ENCODE results near the gene VPS37C.

Gene VPS37C

GRCh38 chr11:61082931-61083531 is 78.2 kb downstream of the VPS37C start:
- no peak for TF ChIP-seq Cebpa-rat (IDR thresholded peaks at IDR 0.05)
- Histone ChIP-seq H3K4me2 (peak overlapping the region in 2 of 11 experiments; percentile 66 to 86; a peak in 3 of 22 replicates), H3K9me3 (replicated peaks in 1 of 11) (peaks cover 0 to 9% (median 0%) of the 10 kb centered on the region in 11 experiments; a peak in 2 of 22 replicates), H3K4me1 (peaks cover 0 to 26% (median 13%) of the 10 kb centered on the region in 10 experiments; a peak in 14 of 20 replicates), H3K27ac (no peak overlapping the region), H3K36me3 (no peaks in the 10 kb centered on the region), H3K27me3 (no peaks in the 10 kb centered on the region), H4K20me1 (no peaks in the 10 kb centered on the region), H3K9ac (no peak overlapping the region), H3K4me3 (no peak overlapping the region)

- no peak overlapping the region for H3K4me3 ChIP-seq
- no peaks in the 10 kb centered on the region for H4K20me1 ChIP-seq
- peaks cover 0 to 26% (median 12%) of the 10 kb centered on the region in 10 experiments; a peak in 11 of 20 replicates for H3K4me1 ChIP-seq
- H3K36me3 ChIP-seq = no peaks in the 10 kb centered on the region
- H3K4me2 ChIP-seq = peak overlapping the region in 7 of 11 experiments; percentile 29 to 86 (median 51); a peak in 13 of 22 replicates
- no peaks in the 10 kb centered on the region for H3K27me3 ChIP-seq
- peaks cover 0 to 9% (median 0%) of the 10 kb centered on the region in 11 experiments; a peak in 2 of 22 replicates for H3K9me3 ChIP-seq (replicated peaks in 1 of 11)
- H3K9ac ChIP-seq = peak overlapping the region in 2 of 11 experiments; percentile 22 to 51; a peak in 1 of 22 replicates
- TF ChIP-seq Cebpa-rat (IDR thresholded peaks at IDR 0.05) = no peak
- peak overlapping the region in 2 of 11 experiments; percentile 26 to 35; a peak in 4 of 22 replicates for H3K27ac ChIP-seq
Observed at GRCh38 chr11:61082062-61082870, 79.0 kb downstream of the VPS37C start.

GRCh38 chr11:61080986-61081590 is 80.1 kb downstream of the VPS37C start:
- no peak for TF ChIP-seq Cebpa-rat (IDR thresholded peaks at IDR 0.05)
- Histone ChIP-seq H3K4me1 (peaks cover 0 to 27% (median 12%) of the 10 kb centered on the region in 10 experiments; a peak in 11 of 20 replicates), H3K9ac (no peak overlapping the region), H4K20me1 (no peaks in the 10 kb centered on the region), H3K27ac (no peak overlapping the region), H3K36me3 (no peaks in the 10 kb centered on the region), H3K4me3 (no peak overlapping the region), H3K27me3 (no peaks in the 10 kb centered on the region), H3K9me3 (replicated peaks in 1 of 11) (peaks cover 0 to 9% (median 0%) of the 10 kb centered on the region in 11 experiments; a peak in 2 of 22 replicates), H3K4me2 (peak overlapping the region in 5 of 11 experiments; percentile 45 to 86 (median 59); a peak in 7 of 22 replicates)

- H3K9ac ChIP-seq = no peak overlapping the region
- no peaks in the 10 kb centered on the region for H4K20me1 ChIP-seq
- H3K27me3 ChIP-seq = no peaks in the 10 kb centered on the region
- H3K9me3 ChIP-seq (replicated peaks in 1 of 11) = peaks cover 0 to 9% (median 0%) of the 10 kb centered on the region in 11 experiments; a peak in 2 of 22 replicates
- no peak overlapping the region for H3K4me3 ChIP-seq
- no peaks in the 10 kb centered on the region for H3K36me3 ChIP-seq
- no peak overlapping the region for H3K27ac ChIP-seq
- no peak for TF ChIP-seq Cebpa-rat (IDR thresholded peaks at IDR 0.05)
- peaks cover 0 to 32% (median 12%) of the 10 kb centered on the region in 10 experiments; a peak in 11 of 20 replicates for H3K4me1 ChIP-seq
- H3K4me2 ChIP-seq = no peak overlapping the region
Observed at GRCh38 chr11:61080526-61080925, 80.7 kb downstream of the VPS37C start.
